ENCODE data around the gene PRR23C.
"Not testable (repeated sequence)": the region's sequence is repeated elsewhere in the genome, so short reads cannot be mapped to it uniquely, and the experiment has no call there.

PRR23C gene

GRCh38 chr3:139044366-139045210 lies at the start of gene PRR23C:
TSS of gene PRR23C (minus strand) at chr3:139044892. CDS start at chr3:139044620, 272 bp downstream.
- DNase-seq: no peak

DNA sequence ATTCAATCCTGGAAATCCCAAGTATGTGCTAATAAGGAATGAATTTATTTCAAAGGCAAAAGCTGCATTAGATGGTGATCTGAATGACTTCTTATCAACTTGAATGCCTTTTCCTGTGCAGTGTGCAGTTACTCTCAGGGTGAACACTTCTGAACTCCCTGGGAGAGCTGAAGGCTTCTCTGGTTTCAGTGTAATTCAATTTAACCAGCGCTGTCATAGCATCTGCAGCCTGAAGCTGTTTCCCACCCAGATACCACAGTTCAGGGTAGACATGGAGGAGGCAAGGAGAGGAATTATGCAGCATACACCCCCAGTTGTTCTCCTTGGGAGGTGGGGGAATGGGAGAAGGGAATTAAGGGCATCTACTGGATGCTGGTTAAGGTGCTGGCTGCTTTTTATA lies 49.1 kb upstream of the PRR23C start:
- DNase-seq: no peak

- DNase-seq: no peak
Observed at GRCh38 chr3:139088462-139089324, 44.0 kb upstream of the PRR23C start.

DNA sequence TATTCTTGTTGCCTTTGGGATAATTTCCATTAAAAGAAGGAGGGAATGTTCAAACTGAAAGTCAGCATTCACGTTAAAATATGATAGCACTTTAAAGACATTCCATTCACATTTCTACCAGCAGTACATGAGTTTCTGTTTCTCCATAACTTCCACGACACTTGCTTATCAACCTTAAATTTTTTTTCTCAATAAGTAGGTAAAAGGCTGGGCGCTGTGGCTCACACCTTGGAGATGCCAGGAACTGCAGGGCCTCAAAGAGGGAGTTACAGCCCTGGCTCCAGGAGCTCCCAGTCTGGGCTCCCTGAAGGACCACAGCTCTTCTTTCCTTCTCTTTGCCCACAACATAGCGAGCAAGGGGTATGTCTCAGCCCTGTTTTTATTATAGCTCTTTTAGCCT lies 42.9 kb upstream of the PRR23C start:
- DNase-seq: no peak

DNA sequence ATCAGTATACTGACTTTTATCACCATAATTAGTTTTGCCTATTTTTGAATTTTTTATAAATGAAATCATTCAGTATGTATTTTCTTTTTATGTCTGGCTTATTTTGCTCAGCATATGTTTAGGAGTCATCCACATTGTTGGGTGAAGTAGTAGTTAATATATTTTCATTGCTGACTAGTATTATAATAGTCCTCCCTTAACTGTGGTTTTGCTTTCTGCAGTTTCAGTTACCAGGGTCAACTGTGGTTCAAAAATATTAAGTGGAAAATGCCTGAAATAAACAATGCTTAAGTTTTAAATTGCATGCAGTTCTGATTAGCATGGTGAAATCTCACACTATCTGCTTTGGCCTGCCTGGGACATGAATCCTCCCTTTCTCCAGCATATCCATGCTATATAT lies 39.5 kb upstream of the PRR23C start:
- no peak for DNase-seq

DNA sequence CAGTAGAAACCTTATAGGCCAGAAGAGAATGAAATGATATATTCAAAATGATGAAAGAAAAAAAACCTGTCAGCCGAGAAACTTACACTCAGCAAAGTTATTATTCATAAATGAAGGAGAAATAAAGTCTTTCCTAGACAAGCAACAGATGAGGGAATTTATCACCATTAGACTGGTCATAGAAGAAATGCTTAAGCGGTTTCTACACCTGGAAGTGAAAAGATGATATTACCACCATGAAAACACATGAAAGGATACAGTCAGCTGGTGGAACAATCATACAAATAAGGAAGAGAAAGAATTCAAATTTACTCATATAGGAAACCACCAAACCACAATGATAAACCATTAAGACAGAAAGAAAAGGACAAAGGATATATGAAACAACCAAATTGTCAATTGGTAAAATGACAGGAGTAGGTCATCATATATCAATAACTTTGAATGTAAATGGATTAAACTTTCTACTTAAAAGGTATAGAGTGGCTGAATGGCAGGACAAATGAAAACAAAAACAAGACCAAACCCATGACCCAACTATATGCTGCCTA lies 29.9 kb upstream of the PRR23C start:
- DNase-seq: no peak

- DNase-seq: no peak
Observed at GRCh38 chr3:139062918-139063317, 18.2 kb upstream of the PRR23C start.

- DNase-seq: no peak
Observed at GRCh38 chr3:139052802-139053600, 8.3 kb upstream of the PRR23C start.

DNA sequence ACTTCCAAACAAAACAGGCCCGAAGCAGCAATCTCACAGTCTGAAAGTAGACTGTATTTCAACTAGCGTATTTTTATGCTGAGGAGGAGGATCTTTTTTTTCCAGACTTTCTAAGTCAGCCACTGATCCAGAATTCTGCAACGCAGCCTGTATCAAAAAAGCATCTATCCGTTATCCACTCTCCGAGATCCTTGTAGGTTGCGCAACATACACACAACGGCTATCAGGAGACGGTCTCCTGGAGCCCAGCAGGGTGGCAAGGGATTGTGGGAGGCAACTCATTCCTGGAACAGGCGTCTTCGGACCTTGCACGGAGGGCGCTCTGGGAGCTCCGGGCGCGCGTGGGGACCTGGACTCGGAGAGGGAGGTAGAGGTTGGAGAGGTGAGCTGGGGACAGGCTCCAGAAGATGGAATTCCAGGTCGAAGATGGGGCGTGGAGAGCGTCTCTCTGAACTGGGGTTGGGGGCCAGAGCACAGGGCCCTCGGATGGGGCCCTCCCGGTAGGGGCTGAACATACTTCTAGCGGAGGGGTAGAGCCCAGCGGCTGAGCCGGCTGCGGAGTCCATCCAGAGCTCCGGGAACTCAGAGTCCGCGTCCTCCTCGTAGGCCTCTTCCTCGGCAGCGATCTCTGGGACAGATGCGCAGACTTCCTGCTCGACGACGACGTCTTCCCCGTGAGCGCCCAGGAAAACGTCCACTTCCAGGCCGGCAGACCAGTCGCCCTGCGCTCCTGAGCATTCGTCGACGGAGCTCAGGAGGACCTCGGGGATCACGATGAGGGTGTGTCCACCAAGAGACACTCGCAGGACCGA lies 932 bp downstream of the PRR23C start:
- DNase-seq: no peak

GRCh38 chr3:139037478-139037877 lies 7.2 kb downstream of the PRR23C start:
- DNase-seq: no peak

- no peak for DNase-seq
Observed at GRCh38 chr3:139032326-139033002, 12.2 kb downstream of the PRR23C start.

- DNase-seq: not testable (repeated sequence)
Observed at GRCh38 chr3:139030576-139030975, 14.1 kb downstream of the PRR23C start.

DNA sequence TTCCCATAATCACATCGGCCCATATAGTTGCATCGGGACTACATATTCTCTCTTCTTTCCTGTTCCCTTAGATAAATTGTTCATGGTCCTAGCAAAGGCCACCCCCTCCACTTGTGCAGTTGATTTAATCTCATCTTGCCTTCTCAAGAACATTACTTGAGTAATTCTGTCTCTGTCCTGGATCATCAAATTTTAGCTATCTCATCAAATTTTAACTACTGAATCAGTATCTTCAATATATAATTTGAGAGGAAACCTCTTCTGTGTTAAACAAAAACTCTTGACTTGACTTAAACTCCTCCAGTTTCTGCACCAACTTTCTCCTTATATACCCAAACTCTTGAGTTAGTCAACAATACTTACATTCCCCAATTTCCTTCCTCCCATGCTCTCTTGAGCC lies 19.7 kb downstream of the PRR23C start:
- DNase-seq: no peak

- DNase-seq: no peak
Observed at GRCh38 chr3:139020868-139021234, 23.8 kb downstream of the PRR23C start, which contains the start of gene PRR23B. TSS of gene PRR23B (minus strand) at chr3:139020926. CDS start at chr3:139020661, 265 bp downstream.

DNA sequence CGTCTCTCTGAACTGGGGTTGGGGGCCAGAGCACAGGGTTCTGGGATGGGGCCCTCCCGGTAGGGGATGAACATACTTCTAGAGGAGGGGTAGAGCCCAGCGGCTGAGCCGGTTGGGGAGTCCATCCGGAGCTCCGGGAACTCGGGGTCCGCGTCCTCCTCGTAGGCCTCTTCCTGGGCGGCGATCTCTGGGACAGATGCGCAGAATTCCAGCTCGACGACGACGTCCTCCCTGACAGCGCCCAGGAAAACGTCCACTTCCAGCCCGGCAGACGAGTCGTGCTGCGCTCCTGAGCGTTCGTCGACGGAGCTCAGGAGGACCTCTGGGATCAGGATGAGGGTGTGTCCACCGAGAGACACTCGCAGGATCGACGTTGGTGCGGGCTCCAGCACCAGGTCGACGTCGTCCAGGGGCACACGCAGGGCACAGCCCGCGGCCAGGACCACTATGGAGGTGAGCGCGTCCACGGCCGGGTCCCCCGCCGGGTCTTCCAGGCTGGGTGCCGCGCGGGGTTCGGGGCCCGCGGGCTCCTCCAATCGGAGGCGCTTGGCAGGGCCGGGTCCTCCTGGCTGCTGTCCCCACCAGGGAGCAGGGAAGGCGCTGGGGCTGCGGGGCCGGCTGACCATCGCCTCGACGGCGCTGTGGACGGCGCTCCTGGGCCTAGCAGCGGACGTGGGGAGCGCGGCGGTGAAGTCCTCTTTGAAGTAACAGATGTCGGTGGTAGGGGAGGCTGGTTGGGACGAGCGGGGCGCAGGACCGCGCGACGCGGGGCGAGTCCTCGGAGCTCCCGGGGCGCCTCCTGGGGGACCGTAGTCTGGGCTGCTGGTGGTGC lies 24.4 kb downstream of the PRR23C start:
- no peak for DNase-seq

- no peak for DNase-seq
Observed at GRCh38 chr3:139016430-139017048, 28.2 kb downstream of the PRR23C start.

- DNase-seq: no peak
Observed at GRCh38 chr3:139006051-139006716, 38.5 kb downstream of the PRR23C start, which contains the start of gene PRR23A. TSS of gene PRR23A (minus strand) at chr3:139006268. CDS start at chr3:139006268, 0 bp downstream.

GRCh38 chr3:139005356-139005993 lies 39.2 kb downstream of the PRR23C start:
- no peak for DNase-seq

GRCh38 chr3:138995706-138996105 lies 49.0 kb downstream of the PRR23C start:
- DNase-seq: no peak
